Breast epithelium (tissue), 4 donors: ENCODE data around the gene RIPOR3. TPM values are rescaled to one million over a fixed set of nuclear protein-coding genes. Genes with fewer than 3 reads are reported as not detected.
"Not testable (repeated sequence)": the region's sequence is repeated elsewhere in the genome, so short reads cannot be mapped to it uniquely, and the experiment has no call there.

Experiments used
- DNase-seq, 2 donors: peaks; one replicate each; pipeline ENCODE4 v3.0.0-alpha.2; 2019; ENCODE audit warnings: low spot score in 2 of 2
- H3K27ac ChIP-seq, 2 donors: fragments of 200-600 bp; sonication (generic) in 1 of 2; one replicate each; pipeline ENCODE4 v1.5.1; 2016 to 2019; ENCODE audit warnings: mild to moderate bottlenecking in 1 of 2
- H3K27me3 ChIP-seq, 2 donors: fragments of 200-600 bp; sonication (generic) in 1 of 2; one replicate each; pipeline versions ENCODE4 v1.5.1 to v1.6.0; 2017 to 2019; ENCODE audit warnings: control low read depth in 1 of 2, mild to moderate bottlenecking in 1 of 2
- H3K36me3 ChIP-seq: fragments of 200-600 bp; one replicate; pipeline ENCODE4 v1.5.1; 2019
- H3K4me1 ChIP-seq, 2 donors: fragments of 200-600 bp; sonication (generic); one replicate each; pipeline ENCODE4 v1.5.1; 2016 to 2019; ENCODE audit warnings: control low read depth in 1 of 2
- H3K4me3 ChIP-seq, 3 donors: fragments of 200-600 bp; sonication (generic); 1 replicate in 2 of 3; 2 replicates in 1 of 3; pipeline ENCODE4 v1.5.1; 2016 to 2019; ENCODE audit warnings: mild to moderate bottlenecking in 3 of 3, moderate library complexity in 2 of 3
- H3K9me3 ChIP-seq, 2 donors: fragments of 200-600 bp; sonication (generic) in 1 of 2; one replicate each; pipeline ENCODE4 v1.5.1; 2016 to 2019; ENCODE audit warnings: control low read depth in 1 of 2
- POLR2A ChIP-seq: fragments of 450-650 bp; IDR thresholded peaks from one replicate; pipeline ENCODE4 v1.6.1; 2016; ENCODE audit warnings: antibody characterized with exemption, mild to moderate bottlenecking, moderate library complexity
- POLR2AphosphoS5 ChIP-seq, 3 donors: sonication (generic); formaldehyde crosslinking; IDR thresholded peaks; one replicate each; pipeline ENCODE4 v1.6.1; 2017; ENCODE audit warnings: antibody characterized with exemption in 3 of 3
- intact Hi-C: fragments of 100-400 bp; cut with DNase I; formaldehyde crosslinking; loops from one replicate; pipeline ENCODE4 v1.15.1; 2023; ENCODE audit warnings: low total_unique reads
- total RNA-seq, 3 donors: library from RNA; depleted of rRNA; stranded (reverse); fragments of >200 nt; gene quantifications; one replicate each; pipeline ENCODE4 v1.1.0, GENCODE V29; 2016
- TF ChIP-seq, protein P1 (sequence below), 3 donors: fragments of 450-650 bp; IDR thresholded peaks; one replicate each; pipeline ENCODE4 v1.5.1; 2016 to 2017; ENCODE audit warnings: antibody characterized with exemption in 3 of 3, mild to moderate bottlenecking in 3 of 3, moderate library complexity in 3 of 3

The RIPOR3 gene
- total RNA-seq, 3 donors from 2014 or later = 4.5 to 35.5 (median 26.9) TPM

DNA sequence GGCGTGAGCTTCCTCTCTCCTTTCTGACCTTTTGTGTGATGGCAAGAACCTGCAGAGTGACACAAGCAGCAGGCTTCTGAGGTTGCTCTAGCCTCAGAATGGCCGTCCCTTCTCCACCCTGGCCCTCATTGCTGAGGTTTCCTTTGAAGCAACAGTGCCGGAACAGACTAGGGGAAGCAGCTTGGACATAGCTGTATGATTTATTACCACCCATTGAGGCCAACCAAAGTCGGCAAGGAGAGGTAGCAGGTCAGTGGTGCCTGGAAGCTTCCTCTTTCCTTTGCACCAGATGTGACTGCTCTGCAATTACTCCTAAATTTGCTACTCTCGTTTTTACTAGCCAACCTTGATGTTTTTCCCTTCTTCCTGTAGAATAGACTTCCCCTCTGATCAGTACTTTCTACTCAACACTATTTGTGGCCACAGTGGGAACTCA lies 149.7 kb downstream of the RIPOR3 start:
- Histone ChIP-seq H3K4me1 (peaks cover 0 to 4% of the 10 kb centered on the region in 2 donors), H3K27ac (peak overlapping the region; percentile 30 to 78), H3K4me3 (no peak overlapping the region)

DNA sequence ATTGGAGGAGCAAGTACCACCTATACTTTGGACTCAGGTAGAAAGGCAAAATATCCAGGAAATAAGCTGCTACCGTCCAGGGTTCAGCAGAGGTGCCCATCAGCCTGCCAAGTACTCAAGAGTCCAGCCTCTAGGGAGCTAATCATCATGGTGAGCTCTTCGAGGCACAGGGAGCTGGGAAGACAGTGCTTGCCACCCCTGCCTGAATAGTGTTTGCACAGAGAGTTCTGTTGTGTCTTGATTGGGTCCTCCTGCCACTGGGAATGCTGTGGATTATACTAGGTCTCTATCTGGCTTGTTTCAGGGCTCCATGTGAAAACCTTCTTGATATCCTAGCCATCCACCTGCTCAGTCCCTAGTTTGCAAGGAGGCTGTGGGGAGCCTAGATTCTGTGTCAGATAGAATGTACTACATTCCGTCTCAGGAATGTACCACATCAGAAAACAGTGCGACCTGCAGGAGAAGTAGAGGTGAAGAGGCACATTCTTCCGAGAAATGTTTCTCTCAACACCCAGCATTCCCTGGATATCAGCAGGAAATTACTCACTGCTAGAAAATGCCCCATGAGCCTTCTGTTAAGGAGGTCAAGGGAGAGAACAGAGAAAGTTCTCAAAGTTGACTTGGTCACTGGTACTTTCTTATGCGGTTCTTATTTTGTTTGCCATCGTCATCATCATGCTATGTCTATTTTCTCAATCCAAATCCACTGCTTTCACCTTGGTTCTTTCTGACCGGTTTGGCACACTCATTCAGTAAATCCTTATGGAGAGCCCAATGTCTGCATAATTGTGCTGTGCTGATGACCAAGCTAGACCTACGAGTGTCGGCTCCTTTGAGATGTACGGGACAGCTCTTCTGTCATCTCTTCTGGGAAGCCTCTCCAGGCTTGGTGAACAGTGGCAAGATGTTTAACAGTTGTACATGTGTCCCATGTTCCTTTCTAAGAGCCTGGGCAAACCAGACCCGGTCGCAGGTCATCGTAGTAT lies 150.4 kb downstream of the RIPOR3 start:
- Histone ChIP-seq H3K27ac (peak overlapping the region; percentile 30 to 78), H3K36me3 (no peaks in the 10 kb centered on the region), H3K4me1 (peaks cover 0 to 4% of the 10 kb centered on the region in 2 donors), H3K4me3 (no peak overlapping the region), H3K27me3 (no peaks in the 10 kb centered on the region), H3K9me3 (no peaks in the 10 kb centered on the region)
- TF ChIP-seq POLR2A = no peak
- TF ChIP-seq, protein P1, sequence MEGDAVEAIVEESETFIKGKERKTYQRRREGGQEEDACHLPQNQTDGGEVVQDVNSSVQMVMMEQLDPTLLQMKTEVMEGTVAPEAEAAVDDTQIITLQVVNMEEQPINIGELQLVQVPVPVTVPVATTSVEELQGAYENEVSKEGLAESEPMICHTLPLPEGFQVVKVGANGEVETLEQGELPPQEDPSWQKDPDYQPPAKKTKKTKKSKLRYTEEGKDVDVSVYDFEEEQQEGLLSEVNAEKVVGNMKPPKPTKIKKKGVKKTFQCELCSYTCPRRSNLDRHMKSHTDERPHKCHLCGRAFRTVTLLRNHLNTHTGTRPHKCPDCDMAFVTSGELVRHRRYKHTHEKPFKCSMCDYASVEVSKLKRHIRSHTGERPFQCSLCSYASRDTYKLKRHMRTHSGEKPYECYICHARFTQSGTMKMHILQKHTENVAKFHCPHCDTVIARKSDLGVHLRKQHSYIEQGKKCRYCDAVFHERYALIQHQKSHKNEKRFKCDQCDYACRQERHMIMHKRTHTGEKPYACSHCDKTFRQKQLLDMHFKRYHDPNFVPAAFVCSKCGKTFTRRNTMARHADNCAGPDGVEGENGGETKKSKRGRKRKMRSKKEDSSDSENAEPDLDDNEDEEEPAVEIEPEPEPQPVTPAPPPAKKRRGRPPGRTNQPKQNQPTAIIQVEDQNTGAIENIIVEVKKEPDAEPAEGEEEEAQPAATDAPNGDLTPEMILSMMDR (IDR thresholded peaks at IDR 0.05) = no peak
- no peak for TF ChIP-seq POLR2AphosphoS5 (IDR thresholded peaks at IDR 0.05)
- DNase-seq = no peak
- intact Hi-C loops = no loop called here

More for the DNA sequence above, 149.7 kb downstream of the RIPOR3 start:
- TF ChIP-seq POLR2A = no peak
- TF ChIP-seq POLR2AphosphoS5 (IDR thresholded peaks at IDR 0.05) = no peak
- TF ChIP-seq, protein P1 (IDR thresholded peaks at IDR 0.05) = no peak
- Histone ChIP-seq H3K27me3 (no peaks in the 10 kb centered on the region), H3K9me3 (no peaks in the 10 kb centered on the region), H3K36me3 (no peaks in the 10 kb centered on the region)
- intact Hi-C loops = no loop called here
- DNase-seq = no peak

DNA sequence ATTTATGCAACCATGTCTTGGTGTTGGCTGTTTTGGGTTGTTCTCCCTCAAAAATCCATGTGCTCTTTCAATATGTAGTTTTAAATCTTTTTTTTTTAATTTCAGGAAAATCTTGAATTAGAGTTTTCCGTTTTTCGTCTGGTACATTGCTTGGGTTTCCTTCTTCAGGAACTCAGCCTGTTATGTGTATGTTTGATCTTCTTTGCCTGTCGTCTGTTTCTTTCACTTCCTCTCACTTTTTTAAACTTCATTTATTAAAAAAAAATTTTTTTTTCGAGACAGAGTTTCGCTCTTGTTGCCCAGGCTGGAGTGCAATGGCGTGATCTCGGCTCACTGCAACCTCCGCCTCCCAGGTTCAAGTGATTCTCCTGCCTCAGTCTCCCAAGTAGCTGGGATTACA lies 151.5 kb downstream of the RIPOR3 start:
- H3K9me3 ChIP-seq, H3K4me1 ChIP-seq, H3K27ac ChIP-seq, H3K36me3 ChIP-seq, H3K4me3 ChIP-seq, H3K27me3 ChIP-seq, DNase-seq, intact Hi-C loops: not testable (repeated sequence)

DNA sequence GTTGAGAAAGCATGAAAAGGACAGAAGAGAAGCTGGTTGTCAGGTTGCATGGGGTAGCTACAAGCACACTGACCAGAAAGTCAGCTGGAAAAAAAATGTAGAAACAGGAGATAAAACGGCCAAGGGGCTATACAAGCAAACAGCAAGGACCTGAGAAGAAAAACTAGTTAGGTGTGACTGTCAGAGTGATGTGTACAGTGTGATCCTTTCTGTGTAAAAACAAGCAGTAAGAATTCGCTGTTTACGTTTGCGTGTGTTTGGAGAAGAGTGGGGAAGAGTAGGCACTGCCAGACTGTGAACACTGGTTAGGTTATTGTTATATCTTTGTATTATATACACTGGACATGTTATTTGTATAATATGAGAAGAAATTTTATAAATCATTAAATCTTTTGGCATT lies 153.1 kb downstream of the RIPOR3 start:
- Histone ChIP-seq H3K9me3 (no peaks in the 10 kb centered on the region), H3K36me3 (no peaks in the 10 kb centered on the region), H3K4me1 (peaks cover 0 to 4% of the 10 kb centered on the region in 2 donors), H3K4me3 (no peak overlapping the region), H3K27me3 (no peaks in the 10 kb centered on the region), H3K27ac (peak overlapping the region in 1 of 2 donors; percentile 10)
- no peak for DNase-seq
- TF ChIP-seq POLR2AphosphoS5 (IDR thresholded peaks at IDR 0.05) = no peak
- TF ChIP-seq POLR2A = no peak
- TF ChIP-seq, protein P1 (IDR thresholded peaks at IDR 0.05) = no peak
- intact Hi-C loops = no loop called here

DNA sequence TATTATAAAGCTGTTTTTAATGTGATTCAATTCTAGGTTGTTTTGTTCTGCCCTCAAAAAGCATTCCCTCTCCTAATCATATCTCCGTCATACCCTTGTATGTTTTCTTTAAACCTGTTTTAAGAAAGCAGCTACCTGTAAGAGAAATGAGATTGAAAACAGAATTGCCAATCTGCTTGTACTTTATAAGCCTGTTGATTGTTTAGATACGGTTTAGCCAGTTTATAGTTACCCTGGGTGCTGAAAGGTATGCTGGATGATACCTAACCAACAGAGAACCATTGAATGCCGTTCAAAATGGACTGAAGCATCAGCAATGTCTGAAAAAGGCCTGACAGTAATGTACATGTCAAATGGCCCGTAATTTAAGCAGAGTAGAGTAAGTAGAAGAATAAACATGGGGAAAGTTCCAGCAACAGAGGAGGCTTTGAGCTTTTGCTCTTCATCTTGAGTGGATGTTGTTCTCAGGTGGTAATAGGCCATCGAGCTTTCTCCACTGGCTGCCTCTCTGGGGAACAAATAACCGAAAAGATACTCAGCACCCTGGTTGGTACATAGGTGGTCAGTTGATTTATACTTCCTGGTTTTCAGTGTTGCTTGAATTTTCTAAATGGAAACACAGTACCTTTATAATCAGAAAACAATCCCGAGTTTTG lies 153.7 kb downstream of the RIPOR3 start:
- Histone ChIP-seq H3K27ac (peak overlapping the region; percentile 10 to 59), H3K27me3 (no peaks in the 10 kb centered on the region), H3K36me3 (no peaks in the 10 kb centered on the region), H3K9me3 (no peaks in the 10 kb centered on the region), H3K4me3 (no peak overlapping the region), H3K4me1 (peaks cover 0 to 4% of the 10 kb centered on the region in 2 donors)
- intact Hi-C loops = no loop called here
- DNase-seq = no peak
- TF ChIP-seq POLR2A (no peak), POLR2AphosphoS5 (IDR thresholded peaks at IDR 0.05) (no peak)
- TF ChIP-seq, protein P1 (IDR thresholded peaks at IDR 0.05) = no peak
